K562 (cell line): Measurements from ENCODE around the gene PAXIP1.

Experiments used
- CCAR2 ChIP-seq: fragments of 200-400 bp; formaldehyde crosslinking; IDR thresholded peaks from 2 replicates; pipeline ENCODE4 v1.6.1; 2017; ENCODE audit warnings: mild to moderate bottlenecking, low read depth, low read length
- E2F1 ChIP-seq: sonication (generic); formaldehyde crosslinking; IDR thresholded peaks from 2 replicates; pipeline ENCODE4 v1.8.1; 2023; ENCODE audit warnings: mild to moderate bottlenecking, missing genetic modification reagents, moderate library complexity
- GABPA ChIP-seq: fragments of 200-800 bp; sonication (Bioruptor generic); conservative IDR thresholded peaks from 2 replicates; pipeline ENCODE4 v1.6.1; 2016; ENCODE audit warnings: low read depth, missing genetic modification characterization, missing compliant biosample characterization
- POLR2AphosphoS5 ChIP-seq: IDR thresholded peaks from 2 replicates; pipeline ENCODE4 v1.6.1; 2011; ENCODE audit warnings: mild to moderate bottlenecking, low read depth, low read length, moderate library complexity; ENCODE audit not compliant: control insufficient read depth, insufficient read depth
- TAF15 ChIP-seq: fragments of 200-400 bp; formaldehyde crosslinking; IDR thresholded peaks from 2 replicates; pipeline ENCODE4 v1.6.1; 2017; ENCODE audit warnings: mild to moderate bottlenecking, low read depth, low read length, moderate library complexity
- TCF7L2 ChIP-seq: fragments of 150-350 bp; IDR thresholded peaks from 2 replicates; pipeline ENCODE4 v1.6.1; 2016; ENCODE audit warnings: low read depth, mild to moderate bottlenecking, low read length, moderate library complexity

- TF ChIP-seq TAF15, result no peak
- no peak for TF ChIP-seq GABPA (tag)
- TF ChIP-seq TCF7L2, result no peak
- TF ChIP-seq POLR2AphosphoS5, result no peak
- no peak for TF ChIP-seq CCAR2
- no peak for TF ChIP-seq E2F1 (CRISPR knock-in tag)
Measured at GRCh38 chr7:154899862-154900261, 103.1 kb downstream of the PAXIP1 start.
